Measurements from ENCODE around the gene PCGF3. TPM values are rescaled to one million over a fixed set of nuclear protein-coding genes. Genes with fewer than 3 reads are reported as not detected.
"Not testable (repeated sequence)": the region's sequence is repeated elsewhere in the genome, so short reads cannot be mapped to it uniquely, and the experiment has no call there.

Gene PCGF3
- total RNA-seq, 1 donor from 2014 or later: 34.7 TPM

DNA sequence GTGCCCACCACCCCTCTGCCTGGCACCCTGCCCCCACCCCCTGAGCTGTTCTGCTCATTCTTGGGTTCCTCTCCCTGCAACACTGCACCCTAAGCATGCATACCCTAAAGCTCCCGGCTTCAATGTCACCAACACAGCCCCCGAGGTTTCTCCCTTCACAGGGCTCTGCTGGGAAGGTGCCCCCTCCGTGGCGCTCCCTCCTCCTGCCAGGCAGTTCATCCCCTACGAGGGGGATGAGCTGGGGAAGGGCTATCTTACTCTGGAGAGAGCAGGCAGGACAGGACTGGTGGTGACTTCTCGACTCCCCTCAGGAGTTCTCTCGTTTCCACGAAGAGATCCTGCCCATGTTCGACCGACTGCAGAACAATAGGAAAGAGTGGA, 38.1 kb upstream of the PCGF3 start:
- no peak for DNase-seq (ENCODE audit: low spot score)

DNA sequence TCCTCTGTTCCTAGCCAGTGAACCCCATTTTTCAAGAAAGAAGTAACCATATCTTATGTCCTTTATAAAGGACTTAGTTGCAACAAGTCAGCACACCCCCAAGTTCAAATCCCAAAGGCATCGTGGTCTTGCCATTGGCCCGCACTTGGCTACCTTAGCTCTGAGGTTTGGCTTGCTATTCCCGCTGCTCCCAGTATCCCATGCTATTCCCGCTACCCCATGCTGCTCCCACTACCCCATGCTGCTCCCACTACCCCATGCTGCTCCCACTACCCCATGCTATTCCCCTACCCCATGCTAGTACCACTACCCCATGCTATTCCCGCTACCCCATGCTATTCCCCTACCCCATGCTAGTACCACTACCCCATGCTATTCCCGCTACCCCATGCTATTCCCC, 37.4 kb upstream of the PCGF3 start:
- DNase-seq (ENCODE audit: low spot score): not testable (repeated sequence)

DNA sequence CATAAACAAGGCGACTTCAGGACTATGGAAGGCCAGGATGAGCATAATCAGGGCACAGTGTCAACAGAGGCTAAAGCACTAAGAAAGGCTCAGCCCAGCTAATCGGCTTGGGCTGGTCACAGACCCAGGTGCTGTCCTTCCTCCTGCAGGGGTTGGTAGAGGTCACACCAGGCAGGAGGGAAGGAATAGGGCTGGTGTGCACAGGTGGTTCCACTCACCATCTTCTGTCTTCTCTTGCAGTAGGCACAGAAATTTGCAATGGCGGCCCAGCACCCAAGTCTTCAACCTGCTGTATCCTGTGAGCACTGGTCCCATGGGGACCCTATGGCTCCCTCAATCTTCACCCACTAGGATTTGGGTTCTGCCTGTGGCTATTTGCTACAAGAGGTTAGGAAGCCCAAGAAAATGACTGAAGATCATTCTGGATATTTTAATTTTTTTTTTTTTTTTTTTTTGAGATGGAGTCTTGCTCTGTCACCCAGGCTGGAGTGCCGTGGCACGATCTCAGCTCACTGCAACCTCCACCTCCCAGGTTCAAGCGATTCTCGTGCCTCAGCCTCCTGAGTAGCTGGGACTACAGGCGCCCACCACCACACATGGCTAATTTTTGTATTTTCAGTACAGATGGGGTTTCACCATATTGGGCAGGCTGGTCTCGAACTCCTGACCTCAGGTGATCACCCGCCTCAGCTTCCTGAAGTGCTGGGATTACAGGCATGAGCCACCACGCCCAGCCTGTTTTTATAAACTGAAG, 35.6 kb upstream of the PCGF3 start:
- DNase-seq (ENCODE audit: low spot score): not testable (repeated sequence)

DNA sequence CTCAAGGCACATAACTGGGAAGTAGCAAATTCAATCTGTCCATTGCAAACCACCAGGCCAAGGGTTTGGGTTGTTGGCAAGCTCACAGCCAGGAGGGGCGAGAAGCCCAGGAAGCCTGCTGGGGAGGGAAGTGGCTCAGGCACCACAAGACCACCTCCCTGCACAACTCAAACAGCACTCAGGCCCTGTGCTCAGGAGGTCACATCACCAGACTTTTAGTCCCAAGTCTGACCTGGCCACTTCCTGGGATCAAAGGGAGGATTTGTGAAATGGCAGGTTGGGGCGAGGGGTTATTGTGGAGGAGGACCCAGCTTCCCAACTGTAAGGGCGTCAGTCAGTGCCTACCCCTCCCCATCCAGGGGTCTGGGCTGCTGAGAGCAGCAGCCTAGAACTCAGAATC, 33.9 kb upstream of the PCGF3 start:
- no peak for DNase-seq (ENCODE audit: low spot score)

DNA sequence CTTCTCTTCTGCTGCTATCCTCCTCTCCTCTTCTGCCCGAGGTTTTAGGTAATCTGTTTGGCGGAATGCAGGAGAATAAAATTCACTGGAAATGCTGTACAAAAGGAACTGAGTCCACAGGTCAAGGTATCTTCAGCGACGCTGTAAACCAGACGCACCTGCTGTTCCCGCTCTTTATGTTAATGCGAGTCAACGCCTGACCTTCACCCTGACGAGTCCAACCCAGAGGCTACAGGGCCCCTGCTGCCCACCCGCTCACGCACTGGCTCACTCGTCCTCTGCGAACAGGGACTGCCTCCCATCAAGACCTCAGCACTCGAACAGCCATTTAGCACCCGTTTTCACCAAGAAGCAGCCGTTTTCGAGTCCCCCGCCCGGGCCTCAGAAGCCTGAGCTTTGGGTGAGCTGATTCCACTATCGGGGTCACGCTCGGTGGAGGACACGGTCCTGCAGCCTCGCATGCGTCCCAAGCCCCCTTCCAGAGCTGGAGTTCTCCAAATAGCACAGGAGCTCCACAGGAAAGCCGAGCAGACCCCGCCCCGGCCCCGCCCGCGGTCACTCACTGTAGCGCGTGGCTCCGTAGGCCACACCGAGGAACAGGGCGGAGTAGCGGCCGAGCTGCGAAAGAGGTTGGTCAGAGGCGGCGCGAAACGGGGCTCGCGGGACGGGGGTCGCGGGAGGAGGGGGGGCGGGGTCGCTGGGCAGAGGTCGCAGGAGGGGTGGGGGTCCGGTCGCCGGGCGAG, 32.1 kb upstream of the PCGF3 start:
- no peak for DNase-seq (ENCODE audit: low spot score)

DNA sequence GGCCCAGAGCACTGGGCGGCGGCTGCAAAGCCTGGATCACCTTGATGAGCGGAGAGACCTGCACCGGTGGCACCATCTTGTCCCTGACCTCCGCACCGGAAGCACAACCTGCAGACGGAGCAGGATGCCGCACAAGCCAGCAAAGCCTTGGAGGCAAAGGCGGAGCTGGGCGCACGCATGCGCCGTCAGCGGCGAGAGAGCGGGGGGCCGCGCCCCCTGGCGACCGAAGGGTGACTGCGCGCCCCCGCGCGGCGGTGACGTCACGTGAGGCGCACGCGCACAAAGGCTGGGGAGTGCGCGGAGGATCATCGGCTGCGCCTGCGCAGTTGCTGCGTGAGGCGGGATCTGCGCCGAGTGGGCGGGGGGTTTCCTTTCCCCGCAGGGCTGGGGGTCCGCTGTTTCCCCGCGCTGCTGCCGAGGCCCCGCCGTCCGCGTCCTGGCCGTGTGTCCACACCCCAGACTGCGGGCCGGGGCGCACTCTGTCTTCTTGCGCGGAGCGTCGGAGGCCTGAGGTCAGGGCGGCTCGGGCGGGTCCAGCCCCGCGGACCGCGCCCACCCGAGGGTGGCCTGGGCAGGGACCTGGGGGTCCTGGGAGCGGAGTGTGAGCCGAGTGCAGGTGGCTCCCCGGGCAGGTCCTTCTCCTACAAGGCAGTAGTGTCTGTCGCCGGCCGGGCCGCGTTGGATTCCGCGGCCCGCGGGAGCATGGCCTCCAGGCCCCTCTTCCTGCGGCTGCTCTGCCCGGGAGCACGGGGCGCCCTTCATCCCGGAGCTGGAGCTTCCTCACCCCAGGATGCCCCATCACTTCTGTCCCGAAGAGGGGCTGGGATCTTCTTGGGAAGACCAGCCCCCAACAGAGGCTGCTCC, 31.2 kb upstream of the PCGF3 start, which contains the start of the genes ATP5ME and MYL5:
Gene ATP5ME (minus strand): TSS at position 105 of the 864 bp plus-strand sequence. CDS start 29 bp downstream, at position 76.
Gene MYL5 (plus strand): TSS at position 371 of the 864 bp plus-strand sequence. CDS start 3,485 bp downstream, outside the sequence.
- DNase-seq (ENCODE audit: low spot score): peak; percentile 100

DNA sequence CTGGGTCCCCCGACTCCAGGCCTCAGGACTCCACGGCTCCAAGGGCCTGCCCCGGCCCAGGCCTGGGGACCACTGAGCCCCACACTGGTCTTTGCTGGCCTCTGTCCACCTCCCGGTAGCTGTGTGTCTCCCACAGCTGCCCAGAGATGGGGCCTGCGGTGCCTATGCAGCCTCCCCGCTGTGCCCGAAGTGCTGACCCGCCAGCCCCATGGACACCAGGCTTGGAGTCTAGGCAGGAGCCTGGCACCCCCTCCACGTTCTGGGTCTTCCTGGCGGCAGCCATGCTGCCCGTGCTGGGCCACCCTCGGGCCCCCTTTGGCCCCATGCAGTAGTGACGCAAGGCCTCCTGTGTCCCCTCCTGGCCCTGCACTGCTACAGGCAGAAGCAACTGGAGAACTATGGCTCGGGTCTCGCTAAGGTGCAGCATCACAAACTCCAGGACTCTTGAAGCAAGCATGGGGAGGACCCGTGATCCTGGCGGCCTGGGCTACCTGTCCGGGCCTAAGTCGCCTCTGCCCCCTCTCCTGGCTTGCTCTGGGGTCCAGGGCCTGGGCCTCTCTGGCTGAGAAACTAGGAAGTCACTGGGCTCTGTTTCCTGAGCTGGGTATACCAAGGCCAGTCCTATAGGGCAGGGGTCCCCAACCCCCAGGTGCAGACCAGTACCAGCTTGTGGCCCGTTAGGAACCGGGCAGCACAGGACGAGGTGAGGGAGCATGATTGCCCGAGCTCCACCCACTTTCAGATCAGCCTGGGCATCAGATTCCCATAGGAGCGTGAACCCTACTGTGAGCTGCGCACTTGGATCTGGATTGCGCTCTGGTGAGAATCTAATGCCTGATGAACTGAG, 30.4 kb upstream of the PCGF3 start:
- DNase-seq (ENCODE audit: low spot score): no peak

DNA sequence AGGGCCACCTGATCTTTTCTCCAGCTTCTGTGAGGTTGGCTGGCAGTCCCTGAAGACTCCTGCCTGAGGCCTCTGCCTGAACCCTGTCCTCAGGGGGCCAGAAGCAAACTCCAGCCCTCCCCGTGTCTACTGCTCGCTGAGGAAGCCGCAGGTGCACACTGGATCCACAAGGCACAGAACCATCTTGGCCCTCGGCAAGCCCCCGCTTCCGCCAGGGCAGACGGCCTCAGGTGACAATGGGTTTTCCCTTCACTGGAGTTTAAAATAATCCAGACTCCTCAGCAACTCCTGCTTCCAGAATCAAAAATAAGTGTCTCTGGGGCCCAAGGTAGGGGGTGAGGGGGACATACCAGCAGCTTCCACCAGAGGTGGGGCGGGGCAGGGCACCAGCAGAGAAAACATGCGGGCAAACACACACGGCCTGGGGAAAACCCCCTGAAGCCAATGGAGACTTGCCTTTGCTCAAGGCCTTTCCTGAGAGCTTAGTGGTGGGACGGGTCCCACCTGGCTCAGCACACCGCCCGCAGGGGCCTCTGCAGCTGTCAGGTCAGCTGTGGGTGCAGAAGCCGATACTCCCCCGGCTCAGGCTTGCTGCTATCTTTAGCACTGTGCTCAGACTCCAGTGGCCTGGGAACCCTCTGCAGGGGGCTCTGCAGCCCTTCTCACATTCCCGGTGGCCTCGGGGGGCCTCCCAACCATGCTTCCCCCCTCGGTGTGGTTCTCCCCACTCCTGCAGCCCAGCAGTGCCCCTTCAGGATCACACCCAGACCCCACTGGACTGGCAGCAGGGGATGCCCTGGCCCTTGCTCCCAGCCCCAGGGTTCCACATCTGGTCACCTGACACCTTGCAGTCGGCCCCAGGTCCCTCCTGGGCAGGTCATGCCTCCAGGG, 29.4 kb upstream of the PCGF3 start:
- no peak for DNase-seq (ENCODE audit: low spot score)

DNA sequence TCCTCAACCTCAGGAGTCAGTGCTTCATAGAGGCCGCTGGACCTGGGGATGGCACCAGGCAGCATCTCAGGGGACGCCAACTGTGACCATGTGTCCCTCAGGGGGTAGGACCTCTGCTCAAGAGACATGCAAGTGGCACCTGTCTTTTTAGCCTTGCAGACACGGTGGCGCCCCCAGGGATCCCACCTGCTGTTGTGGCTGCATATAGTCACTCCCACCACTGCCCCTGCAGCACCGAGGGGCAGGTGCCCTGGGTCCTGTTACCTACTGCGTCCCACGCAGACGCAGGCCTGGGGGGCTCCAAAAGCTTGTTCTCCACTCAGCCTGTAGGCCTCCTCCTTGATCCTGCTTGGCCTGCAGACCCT, 28.8 kb upstream of the PCGF3 start:
- DNase-seq (ENCODE audit: low spot score): no peak

DNA sequence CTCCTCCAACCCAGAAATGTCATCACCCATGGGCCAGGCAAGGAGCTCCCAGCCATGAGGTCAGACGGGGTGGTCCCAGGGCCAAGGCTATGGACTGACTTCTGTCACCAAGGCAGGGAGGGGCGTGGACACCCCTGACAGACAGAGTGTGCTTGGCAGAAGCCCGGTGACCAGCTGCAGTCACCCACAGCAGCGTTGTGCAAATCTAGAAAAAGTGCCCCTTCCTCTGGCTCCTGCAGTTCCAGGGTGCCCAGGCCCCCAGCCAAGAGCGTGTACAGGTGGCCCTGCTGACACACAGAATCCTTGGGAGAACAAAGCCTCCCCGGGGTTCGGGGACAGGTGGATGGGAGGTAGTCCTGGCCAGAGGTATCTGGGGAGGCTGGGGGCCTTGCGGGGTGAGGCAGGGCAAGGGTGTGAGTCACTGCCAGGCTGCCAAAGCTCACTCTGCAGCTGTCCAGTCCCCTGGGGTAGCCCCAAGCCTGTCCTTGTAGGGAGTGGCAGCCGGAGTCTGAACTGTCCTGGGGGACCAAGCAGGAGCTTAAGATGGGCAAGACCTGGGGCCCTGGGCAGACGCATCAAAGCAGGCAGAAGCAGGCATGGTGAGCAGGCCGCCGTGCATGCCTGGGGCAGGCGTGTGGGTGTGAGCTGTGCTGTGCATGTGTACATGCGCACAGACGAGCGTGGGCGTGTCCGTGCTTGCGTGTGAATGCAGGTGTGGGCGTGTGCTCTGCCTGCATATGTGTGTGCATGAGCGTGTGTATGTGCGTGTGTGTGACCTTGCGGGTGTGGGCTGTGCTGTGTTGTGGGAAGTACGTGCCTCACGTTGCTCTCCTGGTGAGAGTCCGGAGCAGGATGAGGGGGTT, 28.0 kb upstream of the PCGF3 start:
- DNase-seq (ENCODE audit: low spot score): no peak

DNA sequence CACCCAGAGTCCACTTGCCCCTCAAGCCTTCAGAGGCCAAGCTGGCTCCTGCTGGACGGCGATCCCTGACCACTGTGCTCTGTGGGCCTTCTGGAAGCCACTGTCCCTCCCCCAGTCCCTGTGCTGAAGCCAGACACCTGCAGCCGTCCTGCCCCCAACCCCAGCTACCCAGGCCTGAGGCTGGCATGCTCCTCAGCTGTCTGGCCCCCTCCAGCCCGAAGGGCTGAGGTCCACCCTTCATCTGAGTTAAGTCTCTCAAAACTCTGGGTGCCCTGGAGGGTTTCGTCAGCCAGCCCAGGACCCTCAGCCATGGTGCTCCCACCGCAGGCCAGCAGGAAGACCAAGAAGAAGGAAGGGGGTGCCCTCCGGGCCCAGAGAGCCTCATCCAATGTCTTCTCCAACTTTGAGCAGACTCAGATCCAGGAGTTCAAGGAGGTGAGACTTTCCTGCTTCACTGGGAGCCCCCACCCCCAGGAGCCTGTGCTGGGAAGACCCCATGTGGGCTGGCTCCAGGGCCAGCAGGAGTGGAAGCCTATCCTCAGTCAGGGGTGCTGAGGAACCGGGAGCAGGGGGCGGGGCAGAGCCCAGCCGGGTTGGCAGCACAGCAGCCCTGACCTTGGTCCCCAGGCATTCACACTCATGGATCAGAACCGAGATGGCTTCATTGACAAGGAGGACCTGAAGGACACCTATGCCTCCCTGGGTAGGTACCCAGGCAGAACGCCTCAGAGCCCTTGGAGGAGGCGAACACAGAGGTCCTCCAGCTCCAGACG, 27.1 kb upstream of the PCGF3 start:
- no peak for DNase-seq (ENCODE audit: low spot score)

DNA sequence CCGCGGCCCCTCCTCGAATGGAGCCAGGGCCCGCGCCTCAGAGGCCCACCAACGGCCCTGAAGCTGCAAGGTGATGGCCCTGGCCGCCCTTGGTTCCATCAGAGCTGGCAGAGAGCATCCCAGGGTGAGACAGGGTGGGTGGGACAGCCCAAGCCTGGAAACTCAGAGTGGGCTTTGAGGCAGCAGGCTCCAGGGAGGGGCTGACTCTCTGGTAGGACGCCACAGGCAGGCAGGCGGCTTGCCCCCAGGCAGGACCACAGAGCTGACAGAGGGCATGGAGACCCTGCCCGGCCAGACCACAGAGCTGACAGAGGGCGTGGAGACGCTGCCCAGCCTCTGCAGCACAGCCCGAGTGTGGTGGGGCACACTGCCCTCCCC, 26.5 kb upstream of the PCGF3 start:
- no peak for DNase-seq (ENCODE audit: low spot score)

DNA sequence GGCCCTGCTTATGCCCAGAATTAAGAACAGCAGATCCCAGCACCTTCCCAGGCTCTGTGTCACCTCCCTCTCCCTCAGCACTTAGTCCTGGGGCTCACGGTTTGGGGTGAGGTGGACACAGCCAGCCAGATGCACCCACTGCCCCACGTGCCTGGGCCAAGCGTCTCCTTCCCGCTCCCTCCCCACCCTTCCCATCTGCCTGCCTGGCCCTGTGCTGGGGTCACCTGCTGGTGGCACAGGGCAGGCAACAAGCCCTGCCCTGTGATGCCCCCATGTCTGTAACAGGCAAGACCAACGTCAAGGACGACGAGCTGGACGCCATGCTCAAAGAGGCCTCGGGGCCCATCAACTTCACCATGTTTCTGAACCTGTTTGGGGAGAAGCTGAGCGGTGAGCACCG, 26.0 kb upstream of the PCGF3 start:
- DNase-seq (ENCODE audit: low spot score): no peak

DNA sequence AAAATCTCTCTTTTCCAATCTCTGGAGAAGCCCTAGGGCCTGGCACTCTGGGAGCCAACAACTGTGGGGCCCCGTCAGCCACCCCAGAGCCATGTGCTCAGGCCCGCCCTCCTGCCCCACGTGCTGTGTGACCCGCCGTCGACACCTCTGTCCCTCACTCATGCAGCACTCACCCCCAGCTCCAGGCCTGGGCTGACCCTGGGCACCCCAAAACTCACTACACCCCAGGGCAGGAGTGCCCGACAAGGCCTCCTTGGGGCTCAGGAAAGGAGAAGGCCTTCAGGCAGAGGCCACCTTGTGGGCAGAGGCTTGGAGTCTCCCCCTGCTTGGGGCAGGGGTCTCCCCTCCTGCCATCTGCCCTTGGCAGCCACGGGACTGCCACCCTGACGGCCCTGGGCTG, 25.5 kb upstream of the PCGF3 start:
- DNase-seq (ENCODE audit: low spot score): no peak

DNA sequence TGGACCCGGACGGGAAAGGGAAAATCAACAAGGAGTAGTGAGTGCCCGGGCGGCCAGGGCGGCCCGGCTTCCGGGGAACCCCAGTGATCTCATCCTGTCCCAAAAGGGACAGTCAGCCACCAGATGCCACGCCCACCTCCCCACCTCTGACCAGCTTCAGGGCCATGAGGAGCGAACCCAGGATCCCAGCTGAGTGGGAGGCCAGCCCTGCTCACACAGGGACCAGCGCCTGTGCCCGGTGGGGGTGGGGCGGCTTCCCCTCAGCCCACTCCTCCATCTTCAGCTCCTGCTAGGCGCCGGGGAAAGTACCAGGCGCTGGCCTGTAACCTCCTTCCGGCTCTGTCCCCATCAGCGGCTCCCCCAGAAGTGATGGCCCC, 25.1 kb upstream of the PCGF3 start:
- DNase-seq (ENCODE audit: low spot score): no peak

DNA sequence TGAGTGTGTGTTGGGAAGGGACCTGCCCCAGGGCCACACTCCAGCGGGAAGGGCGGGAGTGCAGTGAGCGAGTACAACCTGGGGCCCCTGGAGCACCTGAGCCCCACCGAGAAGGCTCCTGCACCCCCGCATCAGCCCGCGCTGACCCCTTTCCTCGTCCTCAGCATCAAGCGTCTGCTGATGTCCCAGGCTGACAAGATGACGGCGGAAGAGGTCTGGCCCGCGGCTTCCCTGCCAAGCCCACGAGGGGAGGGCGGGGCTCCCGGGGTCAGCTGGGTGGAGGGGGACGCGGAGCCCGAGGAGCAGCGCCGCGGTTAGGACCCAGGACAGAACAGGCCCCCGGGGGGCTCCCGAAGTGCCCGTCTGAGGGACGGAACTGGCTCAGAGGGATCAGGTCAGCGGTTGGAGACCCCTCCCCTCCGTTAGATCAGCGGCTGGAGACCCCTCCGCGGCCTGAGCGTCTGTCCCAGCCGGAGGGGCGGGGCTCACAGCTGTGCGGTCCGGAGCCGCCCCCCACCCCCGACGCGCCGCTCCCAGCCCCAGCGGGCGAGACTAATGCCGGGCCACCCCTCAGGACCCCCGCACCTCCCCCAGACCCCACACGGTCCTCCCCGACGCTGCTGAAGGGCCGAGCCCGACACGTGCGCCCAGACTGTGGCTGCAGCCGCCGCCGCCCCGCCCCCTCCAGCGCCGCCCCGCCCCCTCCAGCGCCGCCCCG, 24.5 kb upstream of the PCGF3 start:
- no peak for DNase-seq (ENCODE audit: low spot score)

DNA sequence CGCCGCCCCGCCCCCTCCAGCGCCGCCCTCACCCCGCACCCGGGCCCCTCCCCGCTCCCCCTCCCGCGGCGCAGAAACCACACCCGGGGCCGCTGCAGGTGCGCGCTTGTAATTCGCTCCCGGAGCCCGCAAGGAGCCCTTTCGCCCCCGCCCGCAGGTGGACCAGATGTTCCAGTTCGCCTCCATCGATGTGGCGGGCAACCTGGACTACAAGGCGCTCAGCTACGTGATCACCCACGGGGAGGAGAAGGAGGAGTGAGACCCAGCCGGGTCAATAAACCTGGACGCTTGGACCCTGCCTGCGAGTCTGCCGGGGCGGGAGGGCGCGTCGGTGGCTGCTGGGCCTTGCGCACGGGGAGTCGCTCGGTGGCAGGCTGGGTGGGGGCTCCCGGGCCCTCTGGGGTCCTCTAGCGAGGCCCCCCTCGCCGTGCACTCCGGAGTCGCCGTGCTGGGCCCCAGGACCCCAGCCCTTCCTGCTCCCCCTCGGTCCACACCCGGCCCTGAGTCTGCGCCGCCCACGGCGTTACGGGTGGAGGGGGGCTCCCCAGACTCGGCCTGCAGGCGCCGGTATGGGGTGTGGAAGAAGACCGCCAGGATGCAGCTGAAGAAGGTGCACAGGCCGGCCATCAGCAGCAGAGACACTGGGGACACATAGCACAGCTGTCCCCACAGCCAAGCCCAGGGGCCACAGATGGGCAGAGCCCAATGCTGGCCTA, 23.7 kb upstream of the PCGF3 start:
- DNase-seq (ENCODE audit: low spot score): no peak
